Iris pigment epithelial cell (primary cell): Measurements from ENCODE around the gene MUC3A.

Source experiments
- DNase-seq: peaks from one replicate; pipeline ENCODE4 v3.0.0-alpha.2; 2011; ENCODE audit warnings: low read depth

Gene MUC3A

DNA sequence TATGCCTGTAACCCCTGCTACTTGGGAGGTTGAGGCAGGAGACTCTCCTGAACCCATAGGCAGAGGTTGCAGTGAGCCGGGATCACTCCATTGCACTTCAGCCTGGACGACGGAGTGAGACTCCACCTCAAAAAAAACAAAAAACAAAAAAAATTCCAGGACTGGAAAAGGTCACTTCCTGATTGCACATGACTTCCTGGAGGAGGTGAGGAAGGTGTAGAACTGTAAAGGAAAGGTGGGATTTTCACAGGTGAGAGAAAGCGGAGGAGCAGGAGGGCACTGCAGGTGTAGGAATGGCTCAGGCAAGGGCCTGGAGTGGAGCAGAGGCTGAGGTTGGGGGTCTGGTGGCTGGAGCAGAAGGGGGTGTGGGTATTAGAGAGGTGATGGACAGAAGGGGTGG lies 3.2 kb upstream of the MUC3A start:
- DNase-seq = no peak

DNA sequence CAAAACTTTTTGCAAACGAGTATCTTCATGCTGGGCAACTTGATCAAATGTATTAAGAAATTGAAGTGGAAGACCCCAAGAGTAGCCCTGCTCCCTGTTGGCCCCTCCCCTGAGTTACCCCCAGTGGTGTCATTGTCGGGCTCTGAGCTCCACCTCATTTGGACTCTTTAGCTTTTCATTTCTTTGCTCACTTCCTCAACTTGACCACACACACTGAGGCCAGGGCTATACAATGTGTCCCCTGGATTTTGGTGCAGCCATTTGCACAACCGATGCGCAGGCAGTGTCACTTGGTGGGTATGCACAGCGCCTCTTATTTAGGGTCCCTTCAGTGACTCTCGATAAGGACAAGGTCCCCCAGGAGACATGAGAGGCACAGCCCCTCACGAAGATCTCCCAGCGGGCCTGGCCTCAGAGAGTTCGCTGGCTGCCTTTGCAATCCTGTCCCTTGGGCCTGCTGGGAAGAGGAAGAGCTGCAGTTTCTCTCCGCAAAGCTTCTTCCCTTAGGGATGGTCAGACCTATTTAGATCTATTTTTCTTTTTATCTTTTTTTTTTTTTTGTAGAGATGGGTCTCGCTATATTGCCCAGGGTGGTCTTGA lies 2.5 kb upstream of the MUC3A start:
- no peak for DNase-seq

DNA sequence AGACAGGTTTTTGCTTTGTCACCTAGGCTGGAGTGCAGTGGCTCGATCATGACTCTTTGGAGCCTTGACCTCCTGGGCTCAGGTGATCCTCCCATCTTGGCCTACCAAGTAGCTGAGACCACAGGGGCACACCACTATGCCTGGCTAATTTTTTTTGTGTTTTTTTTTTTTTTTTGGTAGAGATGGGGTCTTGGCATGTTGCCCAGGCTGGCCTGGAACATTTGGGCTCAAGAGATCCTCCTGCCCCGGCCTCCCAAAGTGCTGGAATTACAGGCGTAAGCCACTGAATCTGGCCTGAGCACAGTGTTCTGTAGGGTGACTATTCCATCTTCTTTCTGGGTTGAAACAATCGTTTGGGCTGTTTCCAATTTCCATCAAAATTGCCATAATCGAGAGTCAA lies 1.5 kb upstream of the MUC3A start:
- no peak for DNase-seq

DNA sequence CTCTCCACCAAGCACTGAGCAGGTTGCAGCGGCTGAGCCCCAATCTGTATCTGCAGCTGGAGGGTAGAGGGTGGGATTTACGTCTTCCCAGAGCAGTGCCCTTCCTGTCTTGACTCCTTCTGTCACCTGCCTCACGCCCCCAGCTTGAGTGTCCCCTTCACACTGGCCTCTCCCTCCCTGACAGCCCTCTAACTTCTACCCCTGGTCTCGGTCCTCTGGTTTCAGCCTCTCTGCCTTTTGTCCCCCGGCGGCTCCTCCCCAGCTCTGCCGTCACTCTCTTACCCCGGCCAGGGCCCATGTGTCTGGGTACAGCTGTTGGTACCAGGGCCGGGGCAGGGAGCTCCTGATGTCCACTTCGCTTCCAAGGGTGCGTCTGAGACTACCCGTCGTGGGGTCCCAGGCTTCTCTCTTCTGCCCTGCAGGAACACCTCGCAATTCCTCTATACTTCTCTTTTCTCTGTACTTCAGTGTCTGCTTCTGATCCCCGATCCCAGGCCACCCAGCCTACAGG lies 654 bp downstream of the MUC3A start:
- no peak for DNase-seq

DNA sequence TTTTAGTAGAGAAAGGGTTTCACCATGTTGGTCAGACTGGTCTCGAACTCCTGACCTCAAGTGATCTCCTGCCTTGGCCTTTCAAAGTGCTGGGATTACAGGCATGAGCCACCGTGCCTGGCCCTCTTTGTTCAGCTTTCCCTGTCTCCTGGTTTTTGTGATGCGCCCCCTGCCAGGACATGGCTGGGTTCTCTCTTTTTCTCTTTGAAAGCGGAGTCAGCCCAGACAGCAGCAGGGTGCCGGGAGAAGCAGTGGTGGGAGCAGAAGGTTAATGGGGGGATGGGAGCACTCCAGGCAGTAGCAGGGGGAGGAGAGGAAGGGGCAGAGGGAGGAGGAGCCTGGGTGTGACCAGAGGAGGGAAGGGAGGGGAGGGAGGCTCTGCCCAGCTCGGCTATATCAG lies 1.8 kb downstream of the MUC3A start:
- DNase-seq = no peak

DNA sequence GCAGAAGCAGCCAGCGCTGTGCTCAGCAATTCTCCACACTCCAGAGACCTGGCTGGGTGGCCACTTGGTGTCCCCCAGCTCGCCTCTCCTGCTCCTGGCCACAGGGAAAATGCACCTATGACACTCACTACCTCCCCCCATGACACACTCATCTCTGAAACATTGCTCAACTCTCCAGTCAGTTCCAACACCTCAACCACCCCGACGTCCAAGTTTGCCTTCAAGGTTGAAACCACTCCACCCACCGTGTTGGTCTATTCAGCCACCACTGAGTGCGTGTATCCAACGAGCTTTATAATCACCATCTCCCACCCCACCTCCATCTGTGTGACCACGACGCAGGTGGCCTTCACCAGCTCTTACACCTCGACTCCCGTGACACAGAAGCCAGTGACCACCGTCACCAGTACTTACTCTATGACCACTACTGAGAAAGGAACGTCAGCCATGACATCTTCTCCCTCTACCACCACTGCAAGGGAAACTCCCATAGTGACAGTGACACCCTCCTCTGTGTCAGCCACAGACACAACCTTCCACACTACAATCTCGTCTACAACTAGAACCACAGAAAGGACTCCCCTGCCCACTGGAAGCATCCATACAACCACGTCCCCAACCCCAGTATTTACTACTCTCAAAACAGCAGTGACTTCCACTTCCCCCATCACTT lies 2.7 kb downstream of the MUC3A start:
- no peak for DNase-seq

DNA sequence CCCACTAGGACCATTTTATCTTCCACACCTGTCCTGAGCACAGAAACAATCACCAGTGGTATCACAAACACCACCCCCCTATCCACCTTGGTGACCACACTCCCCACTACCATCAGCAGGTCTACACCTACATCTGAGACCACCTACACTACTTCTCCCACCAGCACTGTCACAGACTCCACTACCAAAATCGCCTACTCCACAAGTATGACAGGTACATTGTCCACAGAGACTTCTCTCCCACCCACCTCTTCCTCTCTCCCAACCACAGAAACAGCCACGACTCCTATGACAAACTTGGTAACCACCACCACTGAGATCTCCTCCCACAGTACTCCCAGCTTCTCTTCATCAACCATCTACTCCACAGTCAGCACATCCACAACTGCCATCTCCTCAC lies 3.3 kb downstream of the MUC3A start:
- DNase-seq = no peak

DNA sequence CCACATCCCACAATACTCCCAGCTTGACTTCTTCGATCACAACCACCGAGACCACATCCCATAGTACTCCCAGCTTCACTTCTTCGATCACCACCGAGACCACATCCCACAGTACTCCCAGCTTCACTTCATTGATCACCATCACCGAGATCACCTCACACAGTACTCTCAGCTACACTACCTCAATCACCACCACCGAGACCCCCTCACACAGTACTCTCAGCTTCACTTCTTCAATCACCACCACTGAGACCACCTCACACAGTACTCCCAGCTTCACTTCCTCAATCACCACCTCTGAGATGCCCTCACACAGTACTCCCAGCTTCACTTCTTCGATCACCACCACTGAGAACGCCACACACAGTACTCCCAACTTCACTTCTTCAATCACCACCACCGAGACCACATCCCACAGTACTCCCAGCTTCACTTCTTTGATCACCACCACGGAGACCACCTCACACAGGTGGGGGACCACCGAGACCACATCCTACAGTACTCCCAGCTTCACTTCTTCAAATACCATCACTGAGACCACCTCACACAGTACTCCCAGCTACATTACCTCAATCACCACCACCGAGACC lies 8.6 kb downstream of the MUC3A start:
- no peak for DNase-seq

DNA sequence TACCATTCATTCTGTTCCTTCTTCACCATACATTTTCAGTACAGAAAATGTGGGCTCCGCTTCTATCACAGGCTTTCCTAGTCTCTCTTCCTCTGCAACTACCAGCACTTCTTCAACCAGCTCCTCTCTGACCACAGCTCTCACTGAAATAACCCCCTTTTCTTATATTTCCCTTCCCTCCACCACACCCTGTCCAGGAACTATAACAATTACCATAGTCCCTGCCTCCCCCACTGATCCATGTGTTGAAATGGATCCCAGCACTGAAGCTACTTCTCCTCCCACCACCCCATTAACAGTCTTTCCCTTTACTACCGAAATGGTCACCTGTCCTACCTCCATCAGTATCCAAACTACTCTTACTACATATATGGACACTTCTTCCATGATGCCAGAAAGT lies 10.6 kb downstream of the MUC3A start:
- no peak for DNase-seq

DNA sequence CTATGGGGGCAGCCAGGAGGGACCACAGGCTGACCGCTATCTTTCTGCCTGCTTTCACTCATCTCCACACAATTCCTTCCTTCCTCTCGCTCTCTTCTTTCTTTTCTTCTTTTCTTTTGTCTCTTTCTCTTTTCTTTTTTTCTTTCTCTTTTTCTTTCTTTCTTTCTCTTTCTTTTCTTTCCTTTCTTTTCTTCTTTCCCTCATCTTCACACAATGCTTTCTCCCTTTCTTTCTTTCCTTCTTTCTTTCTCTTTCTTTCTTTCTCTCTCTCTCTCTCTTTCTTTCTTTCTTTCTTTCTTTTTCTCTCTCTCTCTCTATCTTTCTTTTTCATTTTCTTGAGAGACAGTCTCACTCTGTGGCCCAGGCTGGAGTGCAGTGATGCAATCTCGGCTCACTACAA lies 13.2 kb downstream of the MUC3A start:
- DNase-seq = no peak

DNA sequence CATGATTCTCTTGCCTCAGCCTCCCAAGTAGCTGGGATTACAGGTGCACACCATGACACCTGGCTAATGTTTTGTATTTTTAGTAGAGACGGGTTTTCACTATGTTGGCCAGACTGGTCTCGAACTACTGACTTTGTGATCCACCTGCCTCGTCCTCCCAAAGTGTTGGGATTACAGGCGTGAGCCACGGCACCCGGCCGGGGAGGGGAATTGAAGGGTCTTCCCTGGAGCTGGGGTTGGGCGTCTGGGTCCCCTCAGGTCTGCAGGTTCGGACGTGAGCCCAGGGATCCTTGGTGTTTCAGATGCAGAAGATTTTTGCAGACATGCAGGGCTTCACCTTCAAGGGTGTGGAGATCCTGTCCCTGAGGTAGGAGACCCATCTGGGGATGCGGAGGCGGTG lies 14.1 kb downstream of the MUC3A start:
- DNase-seq = no peak

DNA sequence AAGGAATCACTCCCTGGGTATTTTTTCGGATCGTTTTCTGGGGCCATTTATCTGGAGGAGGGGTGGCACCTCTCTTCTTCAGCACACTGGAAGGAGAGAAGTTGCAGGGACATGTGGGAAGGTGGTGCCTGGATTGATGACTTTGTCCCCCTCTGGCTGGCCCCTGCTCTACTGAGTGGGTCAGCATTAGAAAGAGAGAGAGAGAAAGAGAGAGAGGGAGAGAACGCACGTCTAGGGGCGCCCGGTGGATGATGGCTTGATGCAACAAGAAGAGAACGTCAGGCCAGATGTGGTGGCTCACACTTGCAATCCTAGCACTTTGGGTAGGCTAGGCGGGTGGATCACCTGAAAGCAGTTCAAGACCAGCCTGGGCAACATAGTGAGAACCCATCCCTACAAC lies 14.5 kb downstream of the MUC3A start:
- no peak for DNase-seq

DNA sequence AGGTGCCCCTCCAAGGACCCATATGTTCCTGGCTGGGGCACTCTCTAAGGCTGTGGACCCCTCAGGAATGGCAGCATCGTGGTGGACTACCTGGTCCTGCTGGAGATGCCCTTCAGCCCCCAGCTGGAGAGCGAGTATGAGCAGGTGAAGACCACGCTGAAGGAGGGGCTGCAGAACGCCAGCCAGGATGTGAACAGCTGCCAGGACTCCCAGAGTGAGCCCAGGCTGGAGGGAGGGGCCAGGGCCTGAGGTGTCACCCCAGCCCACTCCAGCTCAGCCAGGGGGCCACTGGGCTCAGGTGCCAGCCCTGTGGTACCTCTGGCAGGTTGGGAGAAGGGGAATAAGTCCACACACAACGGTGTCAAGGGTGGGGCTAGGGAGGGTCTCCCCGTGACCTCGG lies 15.3 kb downstream of the MUC3A start:
- no peak for DNase-seq

DNA sequence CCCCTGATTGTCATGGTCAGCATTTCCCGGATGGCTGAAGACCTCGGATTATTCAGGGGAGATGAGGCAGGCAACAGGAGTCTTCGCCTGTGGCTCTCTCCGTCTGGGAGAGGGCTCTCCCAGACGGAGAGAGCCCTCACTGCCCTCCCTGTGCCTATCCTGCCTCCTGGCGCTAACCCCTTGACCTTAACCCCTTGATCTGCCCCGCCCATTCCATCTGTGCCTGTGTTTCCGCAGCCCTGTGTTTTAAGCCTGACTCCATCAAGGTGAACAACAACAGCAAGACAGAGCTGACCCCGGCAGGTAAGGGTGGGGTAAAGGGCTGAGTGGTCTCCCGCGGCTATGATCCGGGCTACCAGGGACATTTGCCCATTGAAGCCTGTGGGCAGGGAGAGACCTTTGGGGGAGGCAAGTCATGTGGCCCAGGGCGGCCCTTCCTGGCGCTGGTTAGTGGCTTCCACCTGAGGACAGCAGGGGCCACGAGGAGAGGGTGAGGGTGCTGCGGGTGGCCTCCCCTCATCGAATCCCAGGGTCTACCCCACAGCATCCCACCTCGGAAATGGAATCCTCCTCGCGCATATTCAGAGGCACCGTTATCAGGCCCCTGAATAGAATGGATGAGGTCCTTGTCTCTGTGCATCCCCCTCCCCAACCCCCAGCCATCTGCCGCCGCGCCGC lies 15.8 kb downstream of the MUC3A start:
- DNase-seq = no peak

DNA sequence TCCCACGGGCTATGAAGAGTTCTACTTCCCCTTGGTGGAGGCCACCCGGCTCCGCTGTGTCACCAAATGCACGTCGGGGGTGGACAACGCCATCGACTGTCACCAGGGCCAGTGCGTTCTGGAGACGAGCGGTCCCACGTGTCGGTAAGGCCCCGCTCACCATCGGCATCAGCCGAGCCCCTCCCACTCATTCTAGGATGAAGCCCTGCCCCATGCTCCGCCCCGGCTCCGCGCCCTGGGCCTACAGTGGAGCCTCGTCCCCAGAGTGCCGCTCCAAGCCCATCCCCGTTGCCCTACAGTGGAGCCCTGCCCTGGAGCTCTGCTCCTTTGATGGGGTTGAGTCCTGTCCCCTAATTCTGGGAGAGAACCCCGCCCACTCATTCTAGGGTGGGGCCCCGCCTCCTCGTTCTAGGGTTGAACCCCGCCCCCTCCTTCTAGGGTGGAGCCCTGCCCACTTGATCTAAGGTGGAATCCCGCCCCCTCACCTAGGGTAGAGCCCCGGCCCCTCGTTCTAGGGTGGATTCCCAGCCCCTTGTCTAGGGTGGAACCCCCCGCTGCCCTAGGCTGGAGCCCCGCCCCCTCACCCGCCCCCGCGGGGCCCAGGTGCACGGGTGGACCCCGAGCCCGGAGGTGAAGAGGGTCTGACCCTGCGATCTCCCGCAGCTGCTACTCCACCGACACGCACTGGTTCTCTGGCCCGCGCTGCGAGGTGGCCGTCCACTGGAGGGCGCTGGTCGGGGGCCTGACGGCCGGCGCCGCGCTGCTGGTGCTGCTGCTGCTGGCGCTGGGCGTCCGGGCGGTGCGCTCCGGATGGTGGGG lies 16.6 kb downstream of the MUC3A start:
- peak; percentile 66 for DNase-seq

DNA sequence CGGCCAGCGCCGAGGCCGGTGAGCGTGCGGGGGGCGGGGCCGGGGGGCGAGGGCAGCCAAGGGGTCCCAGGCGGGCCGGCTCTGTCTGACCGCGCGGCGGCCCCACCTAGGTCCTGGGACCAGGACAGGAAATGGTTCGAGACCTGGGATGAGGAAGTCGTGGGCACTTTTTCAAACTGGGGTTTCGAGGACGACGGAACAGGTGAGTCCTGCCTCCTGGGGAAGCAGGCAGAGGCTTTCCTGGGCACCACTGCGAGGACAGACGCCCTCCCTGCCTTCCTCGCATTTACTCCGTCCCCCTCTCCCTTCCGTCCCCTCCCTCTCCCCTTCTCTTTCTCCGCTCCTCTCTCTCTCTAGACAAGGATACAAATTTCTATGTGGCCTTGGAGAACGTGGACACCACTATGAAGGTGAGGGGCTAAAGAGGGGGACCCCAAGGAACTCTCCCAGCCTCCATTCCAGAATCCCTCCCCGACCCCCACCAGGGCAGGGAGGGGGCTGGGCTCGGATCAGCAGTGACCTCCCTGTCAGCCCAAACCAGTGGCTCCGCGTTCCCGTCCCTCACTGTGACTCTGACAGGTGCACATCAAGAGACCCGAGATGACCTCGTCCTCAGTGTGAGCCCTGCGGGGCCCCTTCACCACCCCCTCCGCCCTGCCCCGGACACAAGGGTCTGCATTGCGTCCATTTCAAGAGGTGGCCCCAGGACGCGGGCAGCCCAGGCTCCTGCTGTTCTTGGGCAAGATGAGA lies 17.4 kb downstream of the MUC3A start:
- no peak for DNase-seq

DNA sequence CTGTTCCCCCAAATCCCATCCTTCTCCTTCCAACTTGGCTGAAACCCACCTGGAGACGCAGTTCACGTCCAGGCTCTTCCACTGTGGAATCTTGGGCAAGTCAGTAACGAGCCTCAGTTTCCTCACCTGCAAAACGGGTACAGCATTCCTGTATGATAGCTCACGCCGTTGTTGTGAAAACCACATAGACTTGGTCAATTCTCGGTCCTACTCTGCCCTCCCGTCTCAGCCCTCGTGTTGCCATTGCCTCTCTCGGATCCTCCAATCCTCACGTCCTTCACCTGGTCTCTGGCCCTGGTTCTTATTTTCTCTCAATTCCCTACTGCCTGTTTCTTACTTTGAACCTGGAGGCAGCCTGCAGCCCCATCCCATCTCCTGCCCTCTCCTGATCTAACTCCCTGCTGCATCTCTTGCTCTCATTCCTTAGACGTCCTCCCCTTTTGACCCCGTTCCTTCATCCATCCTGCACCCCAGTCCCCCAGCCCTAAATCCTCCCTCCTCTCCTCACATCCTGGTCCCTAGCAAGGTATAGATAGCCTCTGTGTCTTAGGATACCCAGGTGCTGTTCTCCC lies 18.0 kb downstream of the MUC3A start:
- no peak for DNase-seq

DNA sequence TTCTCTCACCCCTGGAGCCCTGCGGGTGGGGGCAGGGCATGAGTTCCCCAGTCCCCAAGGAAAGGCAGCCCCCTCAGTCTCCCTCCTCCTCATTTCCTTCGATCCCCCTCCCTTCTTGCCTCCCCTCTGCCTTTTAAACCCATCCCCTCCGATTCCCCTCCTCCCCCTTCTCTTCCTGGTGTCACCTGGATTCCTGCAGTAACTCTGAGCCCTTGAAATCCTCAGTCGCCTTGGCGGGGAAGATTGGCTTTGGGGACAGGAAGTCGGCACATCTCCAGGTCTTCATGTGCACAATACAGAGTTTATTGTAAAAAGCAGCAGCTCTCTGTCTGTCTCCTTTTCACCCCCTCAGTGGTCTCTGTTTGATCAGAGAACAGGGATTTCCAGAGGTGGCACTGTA lies 18.7 kb downstream of the MUC3A start:
- no peak for DNase-seq

DNA sequence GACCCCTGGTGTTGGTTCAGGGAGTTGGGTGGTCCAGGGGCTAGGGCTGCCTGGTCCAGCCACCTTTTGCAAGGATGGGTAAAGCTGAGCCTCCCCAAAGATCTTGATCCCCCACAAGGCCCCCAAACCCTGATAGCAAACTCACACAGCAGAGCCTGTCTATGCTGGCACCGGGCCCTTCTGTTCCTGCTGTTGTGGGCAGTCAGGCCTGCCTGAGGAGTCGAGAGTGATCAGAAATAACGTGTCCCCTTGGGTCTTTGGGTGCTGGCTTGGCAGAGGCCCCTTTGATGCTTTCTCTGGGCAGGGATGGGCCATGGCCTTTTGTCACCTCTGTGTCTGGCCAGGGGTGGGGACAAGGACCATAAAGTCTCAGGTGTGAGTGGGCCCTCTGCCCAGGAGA lies 19.3 kb downstream of the MUC3A start:
- DNase-seq = no peak

DNA sequence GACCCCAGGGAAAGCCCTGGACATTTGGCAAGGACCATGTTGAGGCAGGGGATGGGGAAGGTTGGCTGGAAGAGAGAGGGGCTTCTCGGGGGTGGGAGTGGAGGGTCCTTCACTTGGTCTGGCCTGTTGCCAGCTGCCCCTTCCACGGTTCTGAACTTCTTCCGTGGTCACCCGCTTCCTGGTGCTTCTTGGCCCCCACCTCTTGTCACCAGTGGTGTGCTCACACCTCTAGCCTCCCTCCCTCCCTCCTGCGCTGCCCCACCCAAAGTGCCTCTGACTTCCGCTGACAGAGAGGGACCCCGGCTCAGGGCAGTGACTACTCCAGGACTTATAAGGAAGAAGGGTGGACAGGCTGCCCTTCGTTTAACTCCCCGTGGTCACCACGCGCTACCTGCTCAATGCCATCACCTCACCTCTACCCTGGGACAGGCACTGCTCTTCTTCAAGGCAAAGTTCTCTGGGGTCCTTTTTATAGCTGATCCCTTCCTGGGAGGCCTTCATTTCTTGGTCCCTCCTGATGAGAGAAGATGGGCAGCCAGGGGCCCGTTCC lies 19.8 kb downstream of the MUC3A start, which contains the start of gene MUC12:
TSS of gene MUC12 (plus strand) at position 500 of the 550 bp plus-strand sequence. CDS start 58 bp downstream, outside the sequence.
- DNase-seq = no peak
